Prostate gland (tissue), 2 donors: ENCODE data around the gene SCAPER. TPM values are rescaled to one million over a fixed set of nuclear protein-coding genes. Genes with fewer than 3 reads are reported as not detected.

Source experiments
- DNase-seq: peaks from one replicate; pipeline ENCODE4 v3.0.0-alpha.2; 2019; ENCODE audit warnings: low spot score
- H3K27ac ChIP-seq, 2 donors: fragments of 200-600 bp; sonication (generic); 2 replicates each; pipeline ENCODE4 v1.5.1; 2017 to 2019
- H3K27me3 ChIP-seq: fragments of 200-600 bp; sonication (generic); replicated peaks from 2 replicates; pipeline ENCODE4 v1.5.1; 2019; ENCODE audit not compliant: insufficient read depth
- H3K36me3 ChIP-seq, 2 donors: fragments of 200-600 bp; sonication (generic); 1 replicate in 1 of 2; 2 replicates in 1 of 2; pipeline versions ENCODE4 v1.5.1 to v1.8.1; 2017 to 2019
- H3K4me1 ChIP-seq: fragments of 200-600 bp; sonication (generic); replicated peaks from 2 replicates; pipeline ENCODE4 v1.5.1; 2019
- H3K4me3 ChIP-seq, 2 donors: fragments of 200-600 bp; sonication (generic); 2 replicates each; pipeline ENCODE4 v1.5.1; 2017 to 2019
- H3K9me3 ChIP-seq: fragments of 200-600 bp; sonication (generic); 2 replicates; pipeline ENCODE4 v1.5.1; 2017
- CTCF ChIP-seq, 4 experiments: fragments of 200-600 bp in 2 of 4; fragments of 450-650 bp in 2 of 4; sonication (generic) in 2 of 4; IDR thresholded peaks; 1 replicate in 3 of 4; 2 replicates in 1 of 4; pipeline ENCODE4 v1.5.1; 2016 to 2019; ENCODE audit warnings: antibody characterized with exemption in 4 of 4, mild to moderate bottlenecking in 2 of 4, moderate library complexity in 2 of 4
- POLR2A ChIP-seq: fragments of 450-650 bp; IDR thresholded peaks from one replicate; pipeline ENCODE4 v1.6.1; 2016; ENCODE audit warnings: antibody characterized with exemption, mild to moderate bottlenecking
- POLR2AphosphoS5 ChIP-seq: sonication (generic); formaldehyde crosslinking; IDR thresholded peaks from one replicate; pipeline ENCODE4 v1.6.1; 2017; ENCODE audit warnings: antibody characterized with exemption
- WGBS: methylation state at CpG from one replicate; pipeline ENCODE4 v1.1.5; 2018; 5-methylcytosine and 5-hydroxymethylcytosine counted together
- intact Hi-C: fragments of 100-400 bp; cut with DNase I; formaldehyde crosslinking; loops from one replicate; pipeline ENCODE4 v1.14.2; 2022
- total RNA-seq, 2 donors: library from RNA; depleted of rRNA; stranded (reverse); fragments of >200 nt; gene quantifications; one replicate each; pipeline ENCODE4 v1.1.0, GENCODE V29; 2016

SCAPER gene
- total RNA-seq, 2 donors from 2014 or later, result 19.1 to 38.9 TPM

GRCh38 chr15:76664411-76664810 lies 240.7 kb downstream of the SCAPER start:
- WGBS, result 92% methylated on average over 2 of the region's 2 CpGs
- H3K4me3 ChIP-seq, result no peak overlapping the region
- TF ChIP-seq POLR2A (no peak), CTCF (IDR thresholded peaks at IDR 0.05) (no peak), POLR2AphosphoS5 (no peak)
- DNase-seq, result no peak
- no peaks in the 10 kb centered on the region for H3K9me3 ChIP-seq
- H3K27ac ChIP-seq, result no peak overlapping the region
- H3K4me1 ChIP-seq, result no peaks in the 10 kb centered on the region
- no peaks in the 10 kb centered on the region for H3K36me3 ChIP-seq
- intact Hi-C loops, result no loop called here
- H3K27me3 ChIP-seq, result no peaks in the 10 kb centered on the region

- H3K27ac ChIP-seq, result no peak overlapping the region
- no peaks in the 10 kb centered on the region for H3K9me3 ChIP-seq
- no peak overlapping the region for H3K4me3 ChIP-seq
- no peaks in the 10 kb centered on the region for H3K4me1 ChIP-seq
- no peaks in the 10 kb centered on the region for H3K27me3 ChIP-seq
- intact Hi-C loops, result no loop called here
- WGBS, result 91% methylated on average over 2 of the region's 2 CpGs
- DNase-seq, result no peak
- no peaks in the 10 kb centered on the region for H3K36me3 ChIP-seq
- TF ChIP-seq POLR2A (no peak), CTCF (IDR thresholded peaks at IDR 0.05) (no peak), POLR2AphosphoS5 (no peak)
Measured at GRCh38 chr15:76663529-76663928, 241.6 kb downstream of the SCAPER start.

GRCh38 chr15:76648732-76649444 lies 256.3 kb downstream of the SCAPER start:
- no peak overlapping the region for H3K4me3 ChIP-seq
- no peaks in the 10 kb centered on the region for H3K27me3 ChIP-seq
- no peak for DNase-seq
- intact Hi-C loops, result no loop called here
- no peaks in the 10 kb centered on the region for H3K4me1 ChIP-seq
- TF ChIP-seq POLR2A (no peak), CTCF (IDR thresholded peaks at IDR 0.05) (no peak), POLR2AphosphoS5 (no peak)
- 92% methylated on average over 8 of the region's 8 CpGs for WGBS
- no peaks in the 10 kb centered on the region for H3K36me3 ChIP-seq
- H3K27ac ChIP-seq, result no peak overlapping the region
- no peaks in the 10 kb centered on the region for H3K9me3 ChIP-seq

- Histone ChIP-seq H3K4me3 (no peak overlapping the region), H3K9me3 (no peaks in the 10 kb centered on the region), H3K4me1 (no peaks in the 10 kb centered on the region), H3K36me3 (no peaks in the 10 kb centered on the region), H3K27me3 (no peaks in the 10 kb centered on the region), H3K27ac (no peak overlapping the region)
- intact Hi-C loops, result no loop called here
- TF ChIP-seq POLR2A, result no peak
- TF ChIP-seq POLR2AphosphoS5, result no peak
- no peak for TF ChIP-seq CTCF (IDR thresholded peaks at IDR 0.05)
- 81% methylated on average over 2 of the region's 2 CpGs for whole genome bisulfite sequencing
- no peak for DNase-seq
Measured at GRCh38 chr15:76647612-76648011, 257.5 kb downstream of the SCAPER start.

GRCh38 chr15:76644646-76645045 lies 260.5 kb downstream of the SCAPER start:
- no peak overlapping the region for H3K27ac ChIP-seq
- no peaks in the 10 kb centered on the region for H3K27me3 ChIP-seq
- WGBS, result 98% methylated on average over 1 of the region's 1 CpG
- intact Hi-C loops, result no loop called here
- H3K4me3 ChIP-seq, result no peak overlapping the region
- no peaks in the 10 kb centered on the region for H3K9me3 ChIP-seq
- H3K4me1 ChIP-seq, result no peaks in the 10 kb centered on the region
- H3K36me3 ChIP-seq, result no peaks in the 10 kb centered on the region
- DNase-seq, result no peak
- TF ChIP-seq CTCF (IDR thresholded peaks at IDR 0.05), result no peak
- TF ChIP-seq POLR2AphosphoS5, result no peak
- TF ChIP-seq POLR2A, result no peak
